ENCODE results near the gene STX1A. TPM values are rescaled to one million over a fixed set of nuclear protein-coding genes. Genes with fewer than 3 reads are reported as not detected.

STX1A gene
- total and polyA plus RNA-seq, 2 of the 4 experiments (the other 2 are of a cell fraction): 9.3 to 22.0 TPM

DNA sequence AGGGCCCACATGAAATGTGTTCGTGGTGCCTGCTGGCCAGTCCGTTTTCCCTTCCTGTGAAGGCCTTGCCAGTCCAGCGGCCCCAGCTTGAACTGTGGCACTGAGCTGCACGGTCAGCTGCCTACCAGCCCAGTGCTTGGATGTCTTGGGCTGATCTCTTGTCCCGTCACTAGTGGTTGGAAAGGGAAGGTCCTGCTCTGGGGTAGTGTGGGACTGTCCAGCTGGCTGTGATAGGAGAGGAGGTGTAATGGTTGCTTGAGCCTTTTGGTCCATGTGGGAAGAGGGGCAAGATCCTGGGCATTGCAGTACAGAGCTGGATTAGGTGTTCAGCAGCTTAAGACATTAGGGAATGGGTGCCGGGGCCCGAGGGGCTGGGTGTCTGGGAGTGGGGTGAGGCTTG is 21.1 kb downstream of the STX1A start:
- POLR2A ChIA-PET (ENCODE audit: unreplicated experiment): no interaction called here
- BruUV-seq (replicated peaks): no TSS peak
- no peak for ATAC-seq (ENCODE audit: low read depth)

More for the DNA sequence above, 21.1 kb downstream of the STX1A start:
- TF ChIP-seq, protein P1, sequence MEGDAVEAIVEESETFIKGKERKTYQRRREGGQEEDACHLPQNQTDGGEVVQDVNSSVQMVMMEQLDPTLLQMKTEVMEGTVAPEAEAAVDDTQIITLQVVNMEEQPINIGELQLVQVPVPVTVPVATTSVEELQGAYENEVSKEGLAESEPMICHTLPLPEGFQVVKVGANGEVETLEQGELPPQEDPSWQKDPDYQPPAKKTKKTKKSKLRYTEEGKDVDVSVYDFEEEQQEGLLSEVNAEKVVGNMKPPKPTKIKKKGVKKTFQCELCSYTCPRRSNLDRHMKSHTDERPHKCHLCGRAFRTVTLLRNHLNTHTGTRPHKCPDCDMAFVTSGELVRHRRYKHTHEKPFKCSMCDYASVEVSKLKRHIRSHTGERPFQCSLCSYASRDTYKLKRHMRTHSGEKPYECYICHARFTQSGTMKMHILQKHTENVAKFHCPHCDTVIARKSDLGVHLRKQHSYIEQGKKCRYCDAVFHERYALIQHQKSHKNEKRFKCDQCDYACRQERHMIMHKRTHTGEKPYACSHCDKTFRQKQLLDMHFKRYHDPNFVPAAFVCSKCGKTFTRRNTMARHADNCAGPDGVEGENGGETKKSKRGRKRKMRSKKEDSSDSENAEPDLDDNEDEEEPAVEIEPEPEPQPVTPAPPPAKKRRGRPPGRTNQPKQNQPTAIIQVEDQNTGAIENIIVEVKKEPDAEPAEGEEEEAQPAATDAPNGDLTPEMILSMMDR (conservative IDR thresholded peaks at IDR 0.05; ENCODE audit: low read depth, low read length): no peak
- TF ChIP-seq SMC3 (IDR thresholded peaks at IDR 0.05; ENCODE audit: low read depth, low read length) (no peak), RAD21 (IDR thresholded peaks at IDR 0.05; ENCODE audit: low read length) (no peak), NFE2L2 (IDR thresholded peaks at IDR 0.05; ENCODE audit: low read depth, low read length) (no peak), MAZ (IDR thresholded peaks at IDR 0.05; ENCODE audit: borderline replicate concordance, low read depth, low read length) (no peak), RFX5 (IDR thresholded peaks at IDR 0.05; ENCODE audit: low read depth, low read length) (no peak), POLR2A (IDR thresholded peaks at IDR 0.05; ENCODE audit: low read depth, low read length) (no peak), MAFK (IDR thresholded peaks at IDR 0.05; ENCODE audit: low read depth, low read length) (no peak), BHLHE40 (IDR thresholded peaks at IDR 0.05; ENCODE audit: low read depth, low read length) (no peak), CEBPB (IDR thresholded peaks at IDR 0.05; ENCODE audit: low read depth, low read length) (no peak), CHD1 (IDR thresholded peaks at IDR 0.05; ENCODE audit: low read depth, low read length) (no peak), FOS (IDR thresholded peaks at IDR 0.05; ENCODE audit: low read depth, low read length) (no peak), RCOR1 (IDR thresholded peaks at IDR 0.05; ENCODE audit: insufficient replicate concordance, low read length) (no peak)
- TF ChIP-seq, protein P2, sequence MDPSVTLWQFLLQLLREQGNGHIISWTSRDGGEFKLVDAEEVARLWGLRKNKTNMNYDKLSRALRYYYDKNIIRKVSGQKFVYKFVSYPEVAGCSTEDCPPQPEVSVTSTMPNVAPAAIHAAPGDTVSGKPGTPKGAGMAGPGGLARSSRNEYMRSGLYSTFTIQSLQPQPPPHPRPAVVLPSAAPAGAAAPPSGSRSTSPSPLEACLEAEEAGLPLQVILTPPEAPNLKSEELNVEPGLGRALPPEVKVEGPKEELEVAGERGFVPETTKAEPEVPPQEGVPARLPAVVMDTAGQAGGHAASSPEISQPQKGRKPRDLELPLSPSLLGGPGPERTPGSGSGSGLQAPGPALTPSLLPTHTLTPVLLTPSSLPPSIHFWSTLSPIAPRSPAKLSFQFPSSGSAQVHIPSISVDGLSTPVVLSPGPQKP (IDR thresholded peaks at IDR 0.05; ENCODE audit: borderline replicate concordance, low read depth, low read length): no peak
- TF ChIP-seq, protein P3, sequence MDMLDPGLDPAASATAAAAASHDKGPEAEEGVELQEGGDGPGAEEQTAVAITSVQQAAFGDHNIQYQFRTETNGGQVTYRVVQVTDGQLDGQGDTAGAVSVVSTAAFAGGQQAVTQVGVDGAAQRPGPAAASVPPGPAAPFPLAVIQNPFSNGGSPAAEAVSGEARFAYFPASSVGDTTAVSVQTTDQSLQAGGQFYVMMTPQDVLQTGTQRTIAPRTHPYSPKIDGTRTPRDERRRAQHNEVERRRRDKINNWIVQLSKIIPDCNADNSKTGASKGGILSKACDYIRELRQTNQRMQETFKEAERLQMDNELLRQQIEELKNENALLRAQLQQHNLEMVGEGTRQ (IDR thresholded peaks at IDR 0.05; ENCODE audit: low read depth, low read length): no peak
- CTCF ChIA-PET: no interaction called here
- no peaks in the 10 kb centered on the region for H3K9me3 ChIP-seq (ENCODE audit: control insufficient read depth, insufficient read depth, low read length)
- no peak overlapping the region for H3K56ac ChIP-seq (ENCODE audit: extremely low read depth, insufficient read depth, low read length)
- no peaks in the 10 kb centered on the region for H3K4me1 ChIP-seq (ENCODE audit: control insufficient read depth, insufficient read depth, low read length)
- no peak overlapping the region for H2BK120ac ChIP-seq (ENCODE audit: low read depth, low read length)
- in situ Hi-C loops (cut with MboI; ENCODE audit: low sequenced_read_pairs) (no loop called here), intact Hi-C loops (cut with micrococcal nuclease) (no loop called here), dilution Hi-C loops (cut with HindIII; ENCODE audit: low sequenced_read_pairs, unreplicated experiment) (no loop called here)
- H4K5ac ChIP-seq (ENCODE audit: low read depth, low read length): no peak overlapping the region
- no peak overlapping the region for H3K14ac ChIP-seq (replicated peaks; ENCODE audit: low read depth, low read length)
- H3K4ac ChIP-seq (ENCODE audit: low read depth, low read length): no peak overlapping the region
- H2BK5ac ChIP-seq (ENCODE audit: low read depth, low read length, poor library complexity, severe bottlenecking): no peak overlapping the region
- no peak overlapping the region for H2BK15ac ChIP-seq (ENCODE audit: low read depth, low read length)
- H3K9me1 ChIP-seq (ENCODE audit: insufficient read depth, low read length): no peaks in the 10 kb centered on the region
- H3K4me2 ChIP-seq (ENCODE audit: low read depth, low read length): no peak overlapping the region
- H2BK20ac ChIP-seq (ENCODE audit: low read depth, low read length): no peak overlapping the region
- no peak overlapping the region for H2AK5ac ChIP-seq (ENCODE audit: low read depth, low read length)
- H3K18ac ChIP-seq (ENCODE audit: low read depth, low read length): no peak overlapping the region
- no peak overlapping the region for H2AFZ ChIP-seq (replicated peaks; ENCODE audit: low read length, poor library complexity)
- DNase-seq: no peak
- H4K91ac ChIP-seq (ENCODE audit: insufficient read depth, low read depth, low read length): no peak overlapping the region
- no peak overlapping the region for H3K27ac ChIP-seq (ENCODE audit: insufficient read depth, low read length)
- peaks cover 75% of the 10 kb centered on the region for H3K36me3 ChIP-seq (ENCODE audit: control insufficient read depth, insufficient read depth, low read length)
- H4K20me1 ChIP-seq (ENCODE audit: insufficient read depth, low read length): peaks cover 14% of the 10 kb centered on the region
- H3K27me3 ChIP-seq (ENCODE audit: control insufficient read depth, insufficient read depth, low read length): no peaks in the 10 kb centered on the region
- no peak overlapping the region for H2AK9ac ChIP-seq (replicated peaks; ENCODE audit: low read depth, low read length, poor library complexity)
- no peak overlapping the region for H3K4me3 ChIP-seq (ENCODE audit: insufficient read depth, low read depth, low read length)
- 0 out of 4 replicates have a peak, but pooled peaks cover 0 to under 1% of the 10 kb centered on the region in 2 experiments for H3K79me1 ChIP-seq (ENCODE audit: low read depth in 1 of 2, low read length in 2 of 2)
- H3K23ac ChIP-seq (ENCODE audit: low read depth, low read length): no peak overlapping the region
- H3K9ac ChIP-seq (ENCODE audit: low read depth, low read length): no peak overlapping the region
- WGBS, 2 experiments (ENCODE audit: extremely low coverage in 2 of 2, insufficient read length in 1 of 2): 100% methylated on average over 5 of the region's 7 CpGs; no CpG with 5 or more reads in 1 of the 2 experiments
- H4K8ac ChIP-seq (ENCODE audit: low read depth in 2 of 2, low read length in 2 of 2): no peak overlapping the region
